ENCODE measurements around the gene LRRC71. TPM values are rescaled to one million over a fixed set of nuclear protein-coding genes. Genes with fewer than 3 reads are reported as not detected.

Gene LRRC71
- total RNA-seq, 2 experiments from 2014 or later: not detected

GRCh38 chr1:156900896-156901589, 19.4 kb upstream of the LRRC71 start:
- no peaks in the 10 kb centered on the region for H3K9me3 Mint-ChIP-seq (ENCODE audit: low read depth)
- POLR2A ChIA-PET: interaction anchor here (0.5 kb wide), 1 partner anchor 284 kb away, joined by 3 read pairs; no protein-coding TSS in a partner anchor
- H3K27me3 Mint-ChIP-seq: peaks cover 12% of the 10 kb centered on the region
- no peaks in the 10 kb centered on the region for H3K4me1 Mint-ChIP-seq
- H3K4me3 Mint-ChIP-seq: no peak overlapping the region
- ATAC-seq (no peak), DNase-seq (no peak)
- intact Hi-C loops (cut with DNase I, micrococcal nuclease): no loop called here
- H3K36me3 Mint-ChIP-seq (ENCODE audit: low read depth): no peaks in the 10 kb centered on the region
- no peak overlapping the region for H3K27ac Mint-ChIP-seq
- CTCF ChIA-PET: interaction anchor here (1.2 to 2.8 kb wide), 6 partner anchors 8 to 175 kb away, joined by 3 to 9 read pairs (median 4); partner anchors contain the start of gene NTRK1

DNA sequence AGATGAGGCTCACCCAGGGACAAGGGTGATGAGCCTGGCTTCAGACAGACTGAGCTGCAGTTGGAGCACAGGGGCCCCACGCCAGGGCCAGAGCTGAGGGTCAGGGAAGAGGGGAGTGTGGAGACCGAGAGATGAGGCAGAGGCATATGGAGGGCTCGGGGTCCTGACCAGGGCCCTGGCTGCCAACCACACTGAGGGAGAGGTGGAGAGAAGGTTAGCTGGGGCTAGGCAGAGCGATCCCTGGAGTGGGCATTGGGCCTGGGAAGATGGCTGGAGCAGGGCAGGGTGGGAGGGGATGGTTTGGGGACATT, 18.9 kb upstream of the LRRC71 start:
- DNase-seq (no peak), ATAC-seq (no peak)
- POLR2A ChIA-PET: interaction anchor here (0.5 kb wide), 1 partner anchor 285 kb away, joined by 3 read pairs; no protein-coding TSS in a partner anchor
- Mint-ChIP-seq H3K9me3 (ENCODE audit: low read depth) (no peaks in the 10 kb centered on the region), H3K4me3 (no peak overlapping the region), H3K27ac (no peak overlapping the region), H3K36me3 (ENCODE audit: low read depth) (no peaks in the 10 kb centered on the region), H3K27me3 (peaks cover 12% of the 10 kb centered on the region), H3K4me1 (no peaks in the 10 kb centered on the region)
- CTCF ChIA-PET: interaction anchor here (1.2 to 1.7 kb wide), 5 partner anchors 8 to 175 kb away, joined by 3 to 4 read pairs (median 4); no protein-coding TSS in a partner anchor
- intact Hi-C loops (cut with DNase I, micrococcal nuclease): no loop called here

GRCh38 chr1:156901966-156902915, 18.2 kb upstream of the LRRC71 start:
- POLR2A ChIA-PET: no interaction called here
- intact Hi-C loops (cut with DNase I, micrococcal nuclease): no loop called here
- H3K27ac Mint-ChIP-seq: no peak overlapping the region
- no peaks in the 10 kb centered on the region for H3K4me1 Mint-ChIP-seq
- ATAC-seq (no peak), DNase-seq (no peak)
- no peaks in the 10 kb centered on the region for H3K9me3 Mint-ChIP-seq (ENCODE audit: low read depth)
- CTCF ChIA-PET: interaction anchor here (1.2 to 1.7 kb wide), 5 partner anchors 8 to 176 kb away, joined by 3 to 4 read pairs (median 4); no protein-coding TSS in a partner anchor
- H3K4me3 Mint-ChIP-seq: no peak overlapping the region
- peaks cover 9% of the 10 kb centered on the region for H3K27me3 Mint-ChIP-seq
- H3K36me3 Mint-ChIP-seq (ENCODE audit: low read depth): no peaks in the 10 kb centered on the region

DNA sequence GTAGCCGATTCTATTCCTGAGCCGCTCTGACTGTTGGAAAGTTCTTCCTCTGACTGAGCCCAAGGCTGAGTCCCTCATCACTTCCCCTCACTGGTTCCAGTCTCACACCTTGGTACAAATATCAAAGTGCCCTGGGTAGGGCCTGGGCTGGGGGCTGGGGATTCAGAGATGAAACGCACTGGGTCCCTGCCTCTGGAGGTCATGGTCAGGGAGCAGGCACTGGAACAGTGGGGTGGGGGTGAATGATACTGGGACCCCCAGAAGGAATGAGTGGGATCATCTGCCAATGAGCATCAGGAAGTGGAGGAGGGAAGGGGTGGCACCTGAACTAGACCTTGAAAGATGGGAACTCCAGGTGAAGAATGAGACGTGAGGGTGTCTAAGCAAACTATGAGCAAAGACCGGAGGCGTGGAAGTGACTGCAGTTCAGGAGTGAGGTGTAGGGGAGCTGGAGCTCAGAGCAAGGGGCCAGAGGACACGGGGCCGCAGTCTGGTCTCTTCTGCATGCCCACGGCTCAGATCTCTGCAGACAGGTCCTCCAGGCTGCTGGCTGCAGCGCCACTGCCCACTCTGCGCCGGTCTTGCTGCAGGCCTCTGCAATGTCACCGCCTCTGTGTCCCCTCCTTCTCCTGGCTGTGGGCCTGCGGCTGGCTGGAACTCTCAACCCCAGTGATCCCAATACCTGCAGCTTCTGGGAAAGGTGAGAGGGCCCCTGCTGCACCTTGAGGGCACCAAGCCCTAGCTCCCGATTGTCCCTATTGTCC, 16.9 kb upstream of the LRRC71 start:
- ATAC-seq: no peak
- peaks cover 5% of the 10 kb centered on the region for H3K27me3 Mint-ChIP-seq
- ChIA-PET CTCF (interaction anchor here (0.7 to 1.5 kb wide), 2 partner anchors 11 to 64 kb away, joined by 3 to 7 read pairs; no protein-coding TSS in a partner anchor), POLR2A (no interaction called here)
- no peaks in the 10 kb centered on the region for H3K9me3 Mint-ChIP-seq (ENCODE audit: low read depth)
- H3K36me3 Mint-ChIP-seq (ENCODE audit: low read depth): no peaks in the 10 kb centered on the region
- intact Hi-C loops (cut with DNase I, micrococcal nuclease): no loop called here
- H3K4me3 Mint-ChIP-seq: no peak overlapping the region
- H3K4me1 Mint-ChIP-seq: no peaks in the 10 kb centered on the region
- H3K27ac Mint-ChIP-seq: no peak overlapping the region
- DNase-seq: no peak

- ChIA-PET CTCF (interaction anchor here (0.7 to 1.5 kb wide), 2 partner anchors 12 to 65 kb away, joined by 3 to 7 read pairs; no protein-coding TSS in a partner anchor), POLR2A (no interaction called here)
- intact Hi-C loops (cut with DNase I, micrococcal nuclease): no loop called here
- H3K9me3 Mint-ChIP-seq (ENCODE audit: low read depth): no peaks in the 10 kb centered on the region
- no peak overlapping the region for H3K27ac Mint-ChIP-seq
- H3K4me1 Mint-ChIP-seq: no peaks in the 10 kb centered on the region
- no peaks in the 10 kb centered on the region for H3K27me3 Mint-ChIP-seq
- ATAC-seq: no peak
- H3K36me3 Mint-ChIP-seq (ENCODE audit: low read depth): no peaks in the 10 kb centered on the region
- no peak overlapping the region for H3K4me3 Mint-ChIP-seq
- no peak for DNase-seq
These were observed 16.1 kb upstream of the LRRC71 start for GRCh38 chr1:156904187-156904959.

- no peak overlapping the region for H3K4me3 Mint-ChIP-seq
- no peaks in the 10 kb centered on the region for H3K4me1 Mint-ChIP-seq
- H3K9me3 Mint-ChIP-seq (ENCODE audit: low read depth): no peaks in the 10 kb centered on the region
- no peaks in the 10 kb centered on the region for H3K27me3 Mint-ChIP-seq
- ChIA-PET CTCF (no interaction called here), POLR2A (no interaction called here)
- intact Hi-C loops (cut with DNase I, micrococcal nuclease): no loop called here
- no peak overlapping the region for H3K27ac Mint-ChIP-seq
- H3K36me3 Mint-ChIP-seq (ENCODE audit: low read depth): no peaks in the 10 kb centered on the region
- ATAC-seq (no peak), DNase-seq (no peak)
These were observed 15.3 kb upstream of the LRRC71 start for GRCh38 chr1:156905176-156905575.

- CTCF ChIA-PET: no interaction called here
- intact Hi-C loops (cut with DNase I, micrococcal nuclease): no loop called here
- POLR2A ChIA-PET: no interaction called here
- no peaks in the 10 kb centered on the region for H3K36me3 Mint-ChIP-seq (ENCODE audit: low read depth)
- H3K9me3 Mint-ChIP-seq (ENCODE audit: low read depth): no peaks in the 10 kb centered on the region
- no peaks in the 10 kb centered on the region for H3K27me3 Mint-ChIP-seq
- no peaks in the 10 kb centered on the region for H3K4me1 Mint-ChIP-seq
- no peak overlapping the region for H3K4me3 Mint-ChIP-seq
- ATAC-seq (no peak), DNase-seq (no peak)
- H3K27ac Mint-ChIP-seq: no peak overlapping the region
These were observed 14.8 kb upstream of the LRRC71 start for GRCh38 chr1:156905651-156906050.

- Mint-ChIP-seq H3K27me3 (no peaks in the 10 kb centered on the region), H3K9me3 (ENCODE audit: low read depth) (no peaks in the 10 kb centered on the region), H3K4me1 (no peaks in the 10 kb centered on the region), H3K36me3 (ENCODE audit: low read depth) (no peaks in the 10 kb centered on the region), H3K4me3 (no peak overlapping the region), H3K27ac (no peak overlapping the region)
- ATAC-seq (no peak), DNase-seq (no peak)
- CTCF ChIA-PET: no interaction called here
- POLR2A ChIA-PET: no interaction called here
- intact Hi-C loops (cut with DNase I, micrococcal nuclease): no loop called here
These were observed 14.1 kb upstream of the LRRC71 start for GRCh38 chr1:156906206-156906906.

DNA sequence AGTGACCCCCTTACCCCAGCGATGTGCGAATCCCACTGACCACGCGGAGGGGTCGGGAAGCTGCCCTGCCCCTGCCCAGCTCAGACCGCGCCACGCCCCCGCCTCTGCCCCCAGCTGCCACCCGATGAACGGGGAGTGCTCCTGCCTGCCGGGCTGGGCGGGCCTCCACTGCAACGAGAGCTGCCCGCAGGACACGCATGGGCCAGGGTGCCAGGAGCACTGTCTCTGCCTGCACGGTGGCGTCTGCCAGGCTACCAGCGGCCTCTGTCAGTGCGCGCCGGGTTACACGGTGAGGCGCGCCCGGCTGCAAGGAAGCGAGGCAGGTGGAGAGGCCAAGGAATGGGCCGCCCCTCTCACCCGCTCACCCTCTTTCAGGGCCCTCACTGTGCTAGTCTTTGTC, 11.9 kb upstream of the LRRC71 start:
- Mint-ChIP-seq H3K27ac (no peak overlapping the region), H3K27me3 (no peaks in the 10 kb centered on the region), H3K4me1 (no peaks in the 10 kb centered on the region), H3K36me3 (ENCODE audit: low read depth) (no peaks in the 10 kb centered on the region), H3K9me3 (ENCODE audit: low read depth) (no peaks in the 10 kb centered on the region), H3K4me3 (no peak overlapping the region)
- intact Hi-C loops (cut with DNase I, micrococcal nuclease): no loop called here
- no peak for ATAC-seq
- ChIA-PET CTCF (no interaction called here), POLR2A (no interaction called here)
- no peak for DNase-seq

- no peak for DNase-seq
- Mint-ChIP-seq H3K36me3 (ENCODE audit: low read depth) (no peaks in the 10 kb centered on the region), H3K4me1 (no peaks in the 10 kb centered on the region), H3K9me3 (ENCODE audit: low read depth) (no peaks in the 10 kb centered on the region), H3K27me3 (no peaks in the 10 kb centered on the region), H3K27ac (no peak overlapping the region), H3K4me3 (no peak overlapping the region)
- CTCF ChIA-PET: interaction anchor here (0.7 to 1.0 kb wide), 3 partner anchors 21 to 111 kb away, joined by 3 to 4 read pairs (median 3); no protein-coding TSS in a partner anchor
- no peak for ATAC-seq
- intact Hi-C loops (cut with DNase I, micrococcal nuclease): no loop called here
- POLR2A ChIA-PET: no interaction called here
These were observed 11.5 kb upstream of the LRRC71 start for GRCh38 chr1:156908955-156909354.
